ENCODE measurements around the gene TAF4. TPM values are rescaled to one million over a fixed set of nuclear protein-coding genes. Genes with fewer than 3 reads are reported as not detected.

The TAF4 gene
- total RNA-seq, 1 donor from 2014 or later = 9.6 TPM

GRCh38 chr20:61997372-61997771, 68.3 kb downstream of the TAF4 start:
- no peaks in the 10 kb centered on the region for H3K9me3 ChIP-seq
- TF ChIP-seq POLR2AphosphoS5 (IDR thresholded peaks at IDR 0.05; ENCODE audit: insufficient read depth in 1 of 2, low read depth in 1 of 2) (no peak), POLR2A (IDR thresholded peaks at IDR 0.05) (no peak), CTCF (IDR thresholded peaks at IDR 0.05) (no peak)
- H3K27ac ChIP-seq = no peak overlapping the region
- no peak overlapping the region for H3K4me3 ChIP-seq
- H3K36me3 ChIP-seq = peaks cover 3 to 72% of the 10 kb centered on the region in 2 donors
- no peak for DNase-seq (ENCODE audit: extremely low spot score in 2 of 2)
- intact Hi-C loops (cut with DNase I) = no loop called here
- no peaks in the 10 kb centered on the region for H3K4me1 ChIP-seq
- H3K27me3 ChIP-seq = no peaks in the 10 kb centered on the region

- no peak overlapping the region for H3K27ac ChIP-seq
- TF ChIP-seq CTCF (IDR thresholded peaks at IDR 0.05) (no peak), POLR2AphosphoS5 (IDR thresholded peaks at IDR 0.05; ENCODE audit: insufficient read depth in 1 of 2, low read depth in 1 of 2) (no peak), POLR2A (IDR thresholded peaks at IDR 0.05) (no peak)
- intact Hi-C loops (cut with DNase I) = no loop called here
Measured at GRCh38 chr20:61994546-61994945, 71.1 kb downstream of the TAF4 start.

GRCh38 chr20:61993058-61993457, 72.6 kb downstream of the TAF4 start:
- Histone ChIP-seq H3K9me3 (peaks cover 3% of the 10 kb centered on the region), H3K4me1 (no peaks in the 10 kb centered on the region), H3K4me3 (no peak overlapping the region), H3K36me3 (peaks cover 0 to 59% of the 10 kb centered on the region in 2 donors), H3K27me3 (no peaks in the 10 kb centered on the region), H3K27ac (no peak overlapping the region)
- DNase-seq (ENCODE audit: extremely low spot score in 2 of 2) = no peak
- no peak for TF ChIP-seq POLR2AphosphoS5 (IDR thresholded peaks at IDR 0.05; ENCODE audit: insufficient read depth in 1 of 2, low read depth in 1 of 2)
- no peak for TF ChIP-seq POLR2A (IDR thresholded peaks at IDR 0.05)
- no peak for TF ChIP-seq CTCF (IDR thresholded peaks at IDR 0.05)
- intact Hi-C loops (cut with DNase I) = no loop called here

More at GRCh38 chr20:61994546-61994945, 71.1 kb downstream of the TAF4 start:
- no peak overlapping the region for H3K4me3 ChIP-seq
- H3K4me1 ChIP-seq = no peaks in the 10 kb centered on the region
- DNase-seq (ENCODE audit: extremely low spot score in 2 of 2) = no peak
- peaks cover 0 to 69% of the 10 kb centered on the region in 2 donors for H3K36me3 ChIP-seq
- no peaks in the 10 kb centered on the region for H3K27me3 ChIP-seq
- H3K9me3 ChIP-seq = peaks cover 3% of the 10 kb centered on the region

GRCh38 chr20:61991476-61991875, 74.2 kb downstream of the TAF4 start:
- Histone ChIP-seq H3K27me3 (no peaks in the 10 kb centered on the region), H3K36me3 (peaks cover 0 to 55% of the 10 kb centered on the region in 2 donors), H3K4me1 (no peaks in the 10 kb centered on the region), H3K9me3 (peaks cover 3% of the 10 kb centered on the region), H3K27ac (no peak overlapping the region), H3K4me3 (no peak overlapping the region)
- DNase-seq (ENCODE audit: extremely low spot score in 2 of 2) = no peak
- intact Hi-C loops (cut with DNase I) = no loop called here
- TF ChIP-seq POLR2A (IDR thresholded peaks at IDR 0.05) (no peak), POLR2AphosphoS5 (IDR thresholded peaks at IDR 0.05; ENCODE audit: insufficient read depth in 1 of 2, low read depth in 1 of 2) (no peak), CTCF (IDR thresholded peaks at IDR 0.05) (no peak)

GRCh38 chr20:61990484-61990883, 75.2 kb downstream of the TAF4 start:
- no peak for DNase-seq (ENCODE audit: extremely low spot score in 2 of 2)
- H3K27ac ChIP-seq = no peak overlapping the region
- TF ChIP-seq POLR2AphosphoS5 (IDR thresholded peaks at IDR 0.05; ENCODE audit: insufficient read depth in 1 of 2, low read depth in 1 of 2) = no peak
- no peak for TF ChIP-seq POLR2A (IDR thresholded peaks at IDR 0.05)
- no peak for TF ChIP-seq CTCF (IDR thresholded peaks at IDR 0.05)
- H3K9me3 ChIP-seq = peaks cover 3% of the 10 kb centered on the region
- H3K4me1 ChIP-seq = no peaks in the 10 kb centered on the region
- intact Hi-C loops (cut with DNase I) = no loop called here
- H3K4me3 ChIP-seq = no peak overlapping the region
- peaks cover 0 to 55% of the 10 kb centered on the region in 2 donors for H3K36me3 ChIP-seq
- no peaks in the 10 kb centered on the region for H3K27me3 ChIP-seq

Data from vagina (tissue), 2 donors.